GM19467 (cell line): ENCODE measurements around the gene BFSP2.

Experiments
- ATAC-seq: cut with Tn5 transposase; IDR thresholded peaks from one replicate; pipeline ENCODE4 v1.9.1; 2021; ENCODE audit warnings: mild to moderate bottlenecking, moderate library complexity; ENCODE audit not compliant: unreplicated experiment

Gene BFSP2

DNA sequence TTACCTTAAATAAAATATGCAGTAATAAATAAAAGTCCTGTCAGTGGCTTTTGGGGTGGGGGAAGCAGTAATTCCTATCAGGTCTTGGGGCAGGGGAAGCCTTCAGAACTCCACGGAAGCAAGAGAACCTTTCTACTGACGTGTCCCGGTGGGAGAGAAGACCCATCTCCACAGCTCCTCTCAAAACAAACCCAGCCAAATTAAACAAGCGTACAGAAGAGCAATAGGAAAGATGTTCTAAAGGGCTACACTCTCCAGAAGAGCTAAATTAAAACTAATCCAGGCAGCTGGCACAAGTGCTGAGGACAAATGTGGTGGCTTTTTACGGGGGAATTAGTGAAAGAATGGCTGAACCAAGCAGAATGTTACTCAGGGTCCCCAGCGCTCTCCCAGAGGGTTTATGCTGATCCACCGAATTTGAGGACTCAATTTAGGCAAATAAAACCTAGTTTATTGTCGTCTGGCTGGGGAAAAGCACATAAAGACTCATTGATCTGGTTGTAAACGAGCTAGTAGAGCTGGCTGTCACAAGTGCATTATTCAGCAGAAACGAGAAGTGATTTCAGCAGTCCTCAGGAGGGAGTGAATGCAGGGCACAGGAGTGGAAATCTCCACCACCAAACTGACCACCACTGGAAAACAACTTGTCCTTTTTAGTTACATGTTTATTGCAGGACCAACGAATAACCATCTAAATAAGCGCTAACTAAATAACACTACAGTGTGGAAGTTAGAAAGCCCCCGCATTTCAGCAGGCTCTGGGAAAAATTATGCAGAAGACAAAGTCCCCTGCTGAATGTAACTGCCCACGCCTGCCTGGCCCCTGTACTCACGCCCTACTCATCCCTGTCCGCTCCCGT lies 13.5 kb downstream of the BFSP2 start:
- ATAC-seq: no peak

DNA sequence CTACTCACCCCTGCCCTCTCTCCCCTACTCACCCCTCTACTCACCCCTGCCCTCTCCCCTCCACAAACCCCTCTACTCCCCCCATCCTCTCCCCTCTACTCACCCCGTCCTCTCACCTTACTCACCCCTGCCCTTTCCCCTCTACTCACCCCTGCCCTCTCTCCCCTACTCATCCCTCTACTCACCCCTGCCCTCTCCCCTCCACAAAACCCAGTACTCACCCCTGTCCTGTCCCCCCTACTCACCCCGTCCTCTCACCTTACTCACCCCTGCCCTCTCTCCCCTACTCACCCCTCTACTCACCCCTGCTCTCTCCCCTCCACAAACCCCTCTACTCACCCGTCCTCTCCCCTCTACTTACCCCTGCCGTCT lies 14.2 kb downstream of the BFSP2 start:
- no peak for ATAC-seq

DNA sequence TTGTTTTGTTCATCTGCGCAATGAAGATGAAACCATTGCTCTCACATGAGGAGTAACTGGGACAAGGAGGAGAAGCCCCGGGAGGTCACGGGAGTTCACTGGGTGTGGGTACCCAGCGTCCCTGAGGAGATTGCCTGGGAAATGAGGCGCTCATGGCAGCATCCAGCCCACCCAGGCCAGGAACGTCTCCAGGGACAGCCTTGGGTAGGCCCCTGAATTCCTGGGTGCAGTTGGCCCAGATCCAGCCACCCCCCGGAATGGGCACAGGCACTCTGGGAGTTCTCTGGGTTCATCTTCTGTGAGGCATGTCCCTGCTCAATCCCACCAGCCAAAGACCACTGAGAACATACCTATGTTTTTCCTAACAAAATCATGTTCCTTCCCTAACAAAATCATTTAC lies 18.5 kb downstream of the BFSP2 start:
- no peak for ATAC-seq

- ATAC-seq: no peak
Measured at GRCh38 chr3:133419151-133419909, 19.5 kb downstream of the BFSP2 start.

- ATAC-seq: no peak
Measured at GRCh38 chr3:133424937-133425869, 25.3 kb downstream of the BFSP2 start.

DNA sequence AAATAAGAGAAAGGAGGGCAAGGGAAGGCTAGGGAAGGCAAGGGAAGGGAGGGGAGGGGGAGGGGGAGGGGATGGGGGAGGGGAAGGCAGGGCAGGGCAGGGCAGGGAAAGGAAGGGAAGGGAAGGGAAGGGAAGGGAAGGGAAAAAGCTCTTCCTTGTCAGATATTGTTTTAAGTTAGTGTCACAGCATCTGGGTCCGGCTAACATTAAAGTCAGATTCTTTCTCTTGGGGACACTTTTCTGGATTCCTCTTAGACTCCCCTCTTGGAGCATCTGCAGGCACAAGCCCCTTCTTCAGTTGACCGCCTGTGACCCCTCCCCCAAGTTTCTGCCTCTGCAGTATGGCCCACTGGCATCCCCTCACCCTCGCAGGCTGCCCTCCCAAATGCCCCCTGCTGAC lies 26.0 kb downstream of the BFSP2 start:
- no peak for ATAC-seq

DNA sequence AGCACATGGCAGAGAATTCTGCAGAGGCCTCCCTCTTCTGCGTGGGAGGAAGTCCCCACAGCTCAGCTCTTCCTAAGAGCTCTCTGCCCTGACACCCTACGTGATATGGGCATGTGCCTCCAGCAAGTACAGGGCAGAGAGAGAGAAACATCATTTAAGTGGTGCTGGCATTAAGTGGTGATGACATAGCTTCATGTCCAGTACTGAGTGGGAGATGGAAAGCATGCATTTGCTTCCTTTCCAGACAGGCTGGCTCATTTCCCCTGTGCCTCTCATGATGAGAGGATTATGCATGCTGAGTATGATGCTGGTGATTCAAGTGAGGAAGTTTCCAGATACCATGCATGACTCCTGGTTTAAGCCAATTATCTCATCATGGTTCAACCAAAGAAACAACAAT lies 26.9 kb downstream of the BFSP2 start:
- no peak for ATAC-seq

- no peak for ATAC-seq
Measured at GRCh38 chr3:133428552-133428951, 28.7 kb downstream of the BFSP2 start.

DNA sequence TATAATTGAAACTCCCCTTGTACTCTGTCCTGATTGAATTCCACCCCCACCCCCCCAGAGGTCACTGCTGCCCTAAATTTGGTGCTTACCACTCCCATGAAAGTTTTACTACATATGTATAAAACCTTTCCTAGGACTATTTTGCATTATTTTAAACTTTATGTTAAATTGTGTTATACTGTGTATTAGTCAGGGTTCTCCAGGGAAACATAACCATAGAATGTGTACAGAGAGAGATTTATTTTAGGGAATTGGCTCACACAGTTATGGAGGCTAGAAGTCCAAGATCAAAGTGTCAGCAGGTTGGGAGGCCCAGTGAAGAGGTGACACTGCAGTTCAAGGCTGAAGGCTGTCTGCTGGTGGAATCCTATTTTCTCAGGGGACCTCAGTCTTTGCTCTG lies 29.2 kb downstream of the BFSP2 start:
- no peak for ATAC-seq

DNA sequence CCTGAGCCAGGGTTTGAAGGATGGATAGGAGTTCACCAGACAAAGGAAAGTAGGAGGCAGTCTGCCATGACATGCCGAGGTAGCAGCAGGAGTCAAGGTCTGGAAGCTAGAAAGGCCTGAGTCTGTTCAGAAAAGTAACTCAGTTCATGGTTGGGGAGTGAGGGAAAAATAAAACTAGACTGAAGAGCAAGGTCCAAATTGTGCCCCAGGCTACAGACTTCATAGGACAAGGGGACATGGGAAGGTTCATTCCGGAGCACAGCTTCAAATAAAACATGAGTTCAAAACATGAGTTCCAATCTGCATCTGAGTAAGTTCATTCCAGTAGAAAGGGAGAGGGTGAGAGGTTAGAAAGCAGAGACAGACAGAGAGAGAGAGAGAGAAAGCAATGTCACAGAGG lies 39.7 kb downstream of the BFSP2 start:
- ATAC-seq: no peak

DNA sequence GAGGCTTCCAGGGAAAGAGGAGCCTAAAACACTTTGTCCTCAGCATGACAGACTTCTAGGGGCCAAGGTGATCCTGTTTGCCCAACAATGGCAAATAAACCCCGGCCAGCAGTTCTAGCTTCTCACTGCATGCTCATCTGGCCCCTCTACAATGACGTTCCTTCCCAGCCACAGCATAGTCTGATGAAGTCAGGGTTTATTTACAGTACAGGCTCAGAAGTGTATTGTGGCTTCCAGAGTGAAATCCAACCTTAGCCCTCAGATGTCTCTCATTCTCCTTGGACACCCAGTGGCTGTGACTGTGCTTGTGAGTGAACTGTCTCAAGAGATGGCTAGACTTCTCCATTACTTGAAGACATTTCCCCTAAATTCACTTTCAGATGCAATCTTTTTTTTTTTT lies 40.8 kb downstream of the BFSP2 start:
- ATAC-seq: no peak

DNA sequence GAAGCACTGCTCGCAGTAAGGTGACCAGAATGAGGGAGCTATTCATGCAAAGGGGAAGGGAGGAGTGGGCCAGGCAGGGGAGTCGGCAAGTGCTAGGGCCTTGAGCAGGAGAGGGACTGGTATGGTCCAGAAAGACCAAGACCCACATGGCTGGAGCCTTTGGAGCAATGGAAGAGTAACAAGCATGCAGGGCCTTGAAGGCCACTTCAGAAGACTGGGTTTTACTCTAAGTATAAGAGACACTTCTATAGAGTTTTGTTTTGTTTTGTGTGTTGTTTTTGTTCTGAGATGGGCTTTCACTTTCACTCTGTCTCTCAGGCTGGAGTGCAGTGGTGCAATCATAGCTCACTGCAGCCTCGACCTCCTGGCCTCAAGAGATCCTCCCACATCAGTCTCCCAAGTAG lies 42.0 kb downstream of the BFSP2 start:
- ATAC-seq: peak; percentile 70

- ATAC-seq: no peak
Measured at GRCh38 chr3:133442518-133442917, 42.7 kb downstream of the BFSP2 start.

- ATAC-seq: no peak
Measured at GRCh38 chr3:133443649-133444422, 44.0 kb downstream of the BFSP2 start.

DNA sequence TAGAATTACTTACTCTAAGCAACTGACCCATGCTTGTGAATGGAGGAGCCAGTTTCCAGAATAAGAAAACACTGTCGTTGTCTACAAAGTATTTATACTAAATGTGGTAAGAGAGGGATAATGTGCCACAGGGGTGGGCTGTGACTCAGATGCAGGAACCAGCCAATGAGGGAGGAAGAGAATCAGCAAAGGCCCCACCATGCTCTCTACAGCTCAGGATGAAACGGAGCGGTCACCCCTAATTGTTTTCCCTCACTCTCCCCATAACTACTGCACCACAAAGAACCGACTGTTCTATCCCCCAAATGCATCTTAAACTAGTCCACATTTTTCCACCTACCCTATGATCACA lies 44.5 kb downstream of the BFSP2 start:
- ATAC-seq: no peak

DNA sequence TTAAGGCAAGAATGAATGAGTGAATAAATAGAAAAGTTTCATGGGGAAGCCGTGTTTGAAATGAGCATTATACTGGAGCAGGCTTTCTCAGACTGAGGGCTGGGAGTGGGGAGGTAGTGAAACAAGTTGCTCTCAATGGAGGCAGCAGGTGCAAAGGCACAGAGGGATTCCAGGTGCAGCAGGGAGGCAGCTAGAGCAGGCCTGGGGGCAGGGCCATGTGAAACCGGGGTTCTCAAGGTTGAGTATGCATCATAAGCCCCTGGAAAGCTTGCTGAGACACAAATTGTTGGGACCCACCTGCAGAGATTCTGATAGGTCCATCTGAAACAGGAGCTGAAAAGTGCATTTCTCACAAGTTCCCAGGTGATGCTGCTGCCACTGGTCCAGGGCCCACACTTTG lies 45.3 kb downstream of the BFSP2 start:
- ATAC-seq: no peak

DNA sequence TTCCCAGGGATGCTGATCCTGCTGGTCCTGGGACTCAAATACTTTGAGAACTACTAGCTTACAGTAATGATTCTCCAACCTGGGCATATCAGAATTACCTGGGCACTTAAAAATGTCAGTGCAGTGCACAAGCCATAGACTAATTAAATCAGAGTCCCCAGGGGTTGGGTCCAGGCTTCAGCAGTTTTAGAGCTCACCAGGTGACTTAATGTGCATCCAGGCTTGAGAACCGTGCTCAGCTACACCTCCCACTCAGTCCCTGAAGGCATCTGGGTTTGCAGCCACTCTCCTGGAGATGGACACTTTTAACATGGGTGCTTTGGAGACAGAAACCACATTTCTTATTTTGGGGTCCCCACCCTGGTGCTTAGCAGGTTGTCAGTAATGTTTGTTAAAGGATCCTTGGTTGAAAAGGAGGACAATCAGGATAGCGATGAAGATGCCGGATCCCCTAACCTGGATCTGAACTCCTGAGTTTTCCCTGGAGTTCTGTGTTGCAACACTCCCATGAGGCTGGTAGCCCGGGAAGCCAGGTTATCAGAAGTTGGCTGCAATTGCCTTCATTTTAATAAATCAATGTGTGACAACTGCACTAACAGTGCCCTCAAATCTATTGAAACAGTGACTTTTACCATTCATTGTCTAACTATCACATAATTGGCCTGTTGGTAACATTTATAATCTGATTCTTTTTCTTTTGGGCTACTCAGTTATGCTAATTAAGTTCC lies 48.1 kb downstream of the BFSP2 start:
- ATAC-seq: no peak

DNA sequence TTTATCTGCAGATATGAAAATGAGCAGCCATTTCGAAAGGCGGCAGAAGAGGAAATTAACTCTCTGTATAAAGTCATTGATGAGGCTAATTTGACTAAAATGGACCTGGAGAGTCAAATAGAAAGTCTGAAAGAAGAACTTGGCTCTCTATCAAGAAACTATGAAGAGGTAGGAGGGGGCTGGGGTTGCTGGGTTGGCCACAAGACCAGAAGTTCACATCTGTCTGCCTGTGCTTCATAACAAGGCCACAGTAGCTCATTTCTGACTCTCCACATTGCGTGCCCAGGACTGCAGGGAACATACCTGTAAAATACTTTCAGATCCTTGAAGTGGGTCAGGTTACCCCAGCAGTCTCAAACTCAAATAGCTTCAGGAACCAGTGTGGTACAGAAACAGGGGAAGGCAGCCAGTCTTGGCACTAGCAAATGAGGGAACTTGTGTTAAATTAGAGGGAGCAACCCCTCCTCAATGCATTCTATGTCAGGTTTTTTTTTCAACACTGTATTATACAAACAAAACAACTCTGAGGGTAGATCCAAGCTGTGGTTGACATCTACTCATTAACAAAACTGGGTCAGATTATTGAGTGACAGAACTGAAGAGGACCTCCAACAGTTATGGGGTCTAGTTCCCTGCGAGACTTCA lies 48.7 kb downstream of the BFSP2 start:
- ATAC-seq: peak; percentile 93

DNA sequence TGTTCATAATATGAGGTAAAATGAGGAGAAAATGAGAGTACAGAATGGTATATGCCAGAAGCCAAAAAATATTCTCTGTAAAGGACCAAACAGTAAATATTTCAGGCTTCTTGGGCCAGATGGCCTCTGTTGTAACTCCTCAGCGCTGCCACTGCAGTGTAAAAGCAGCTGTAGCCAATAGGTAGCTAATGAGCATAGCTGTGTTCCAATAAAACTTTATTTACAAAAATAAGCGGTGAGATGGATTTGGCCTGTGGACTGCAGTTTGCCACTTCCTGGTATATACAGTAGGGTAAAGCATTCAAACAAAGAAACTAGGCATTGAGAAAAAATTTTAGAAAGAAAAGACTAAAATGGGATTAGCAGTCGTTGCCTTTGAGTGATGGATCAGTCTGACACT lies 51.5 kb downstream of the BFSP2 start:
- ATAC-seq: no peak
